A172 (cell line): ENCODE results near the gene IVD. TPM values are rescaled to one million over a fixed set of nuclear protein-coding genes. Genes with fewer than 3 reads are reported as not detected.

Experiments used
- DNase-seq: peaks from one replicate; pipeline ENCODE4 v3.0.0-alpha.2; 2015; ENCODE audit warnings: low spot score
- total RNA-seq: library from RNA; depleted of rRNA; stranded (reverse); fragments of >200 nt; shearing (Covaris generic); gene quantifications from 2 replicates; pipeline ENCODE4 v1.2.3, GENCODE V29; 2014

IVD gene
- total RNA-seq, 1 experiment from 2014 or later, result 10.8 TPM

GRCh38 chr15:40377606-40378005 lies 28.0 kb upstream of the IVD start:
- no peak for DNase-seq

GRCh38 chr15:40379374-40379773 lies 26.2 kb upstream of the IVD start:
- no peak for DNase-seq

- peak; percentile 95 for DNase-seq
Measured at GRCh38 chr15:40379853-40380252, 25.7 kb upstream of the IVD start.

- DNase-seq, result no peak
Measured at GRCh38 chr15:40380636-40381035, 25.0 kb upstream of the IVD start.

- DNase-seq, result no peak
Measured at GRCh38 chr15:40381818-40382529, 23.6 kb upstream of the IVD start.

- peak; percentile 92 for DNase-seq
Measured at GRCh38 chr15:40382580-40383456, 22.8 kb upstream of the IVD start, which contains the start of gene KNSTRN. Gene KNSTRN (plus strand): TSS chr15:40382721. CDS start chr15:40382836, 115 bp downstream.

- no peak for DNase-seq
Measured at GRCh38 chr15:40386480-40386879, 19.1 kb upstream of the IVD start.

GRCh38 chr15:40388941-40389823 lies 16.4 kb upstream of the IVD start:
- no peak for DNase-seq

GRCh38 chr15:40389824-40390595 lies 15.6 kb upstream of the IVD start:
- no peak for DNase-seq

- DNase-seq, result no peak
Measured at GRCh38 chr15:40392986-40393948, 12.3 kb upstream of the IVD start.

GRCh38 chr15:40397688-40398412 lies 7.7 kb upstream of the IVD start:
- no peak for DNase-seq

- DNase-seq, result no peak
Measured at GRCh38 chr15:40398413-40398873, 7.2 kb upstream of the IVD start.

- DNase-seq, result no peak
Measured at GRCh38 chr15:40399370-40399769, 6.2 kb upstream of the IVD start.

GRCh38 chr15:40407330-40407990 lies 1.9 kb downstream of the IVD start:
- no peak for DNase-seq

- no peak for DNase-seq
Measured at GRCh38 chr15:40409366-40409765, 3.8 kb downstream of the IVD start.

- no peak for DNase-seq
Measured at GRCh38 chr15:40410476-40410875, 4.9 kb downstream of the IVD start.

- DNase-seq, result no peak
Measured at GRCh38 chr15:40412095-40412759, 6.6 kb downstream of the IVD start.

GRCh38 chr15:40413036-40413435 lies 7.4 kb downstream of the IVD start:
- no peak for DNase-seq
